ENCODE data around the gene ANOS1.

- TF ChIP-seq EZH2 (IDR thresholded peaks at IDR 0.05) (no peak), POLR2AphosphoS5 (IDR thresholded peaks at IDR 0.05; ENCODE audit: borderline replicate concordance, low read depth, low read length) (no peak), FOXP2 (optimal IDR thresholded peaks at IDR 0.05; ENCODE audit: control extremely low read depth, extremely low read length, insufficient read depth) (no peak)
Measured at GRCh38 chrX:8548446-8548845, 183.5 kb downstream of the ANOS1 start.
